Duodenal mucosa (tissue), 2 donors: Measurements from ENCODE around the gene ZNF823.
A peak's percentile ranks its signal among the peaks of the same experiment; 100 is the strongest.

Experiments
- H3K27ac ChIP-seq: one replicate; pipeline ENCODE4 v1.7.0; 2013; ENCODE audit warnings: low read depth, low read length
- H3K27me3 ChIP-seq, 2 donors: one replicate each; pipeline ENCODE4 v1.7.0; 2013; ENCODE audit warnings: low read length in 2 of 2, control low read depth in 1 of 2; ENCODE audit not compliant: insufficient read depth in 2 of 2, control insufficient read depth in 1 of 2
- H3K36me3 ChIP-seq, 2 donors: one replicate each; pipeline ENCODE4 v1.7.0; 2013; ENCODE audit warnings: low read length in 2 of 2, control low read depth in 1 of 2; ENCODE audit not compliant: insufficient read depth in 2 of 2, control insufficient read depth in 1 of 2
- H3K4me1 ChIP-seq, 2 donors: one replicate each; pipeline ENCODE4 v1.7.0; 2013; ENCODE audit warnings: low read length in 2 of 2, control low read depth in 1 of 2; ENCODE audit not compliant: insufficient read depth in 2 of 2, control insufficient read depth in 1 of 2
- H3K4me3 ChIP-seq, 2 donors: one replicate each; pipeline ENCODE4 v1.7.0; 2013; ENCODE audit warnings: low read length in 2 of 2, low read depth in 1 of 2
- H3K9ac ChIP-seq, 2 donors: one replicate each; pipeline ENCODE4 v1.7.0; 2013; ENCODE audit warnings: low read length in 2 of 2, low read depth in 1 of 2
- H3K9me3 ChIP-seq, 2 donors: one replicate each; pipeline ENCODE4 v1.7.0; 2013; ENCODE audit warnings: low read length in 2 of 2, control low read depth in 1 of 2; ENCODE audit not compliant: control insufficient read depth in 1 of 2

The ZNF823 gene

GRCh38 chr19:11767633-11768133, 28.9 kb upstream of the ZNF823 start:
- H3K4me1 ChIP-seq, result peaks cover 5 to 11% of the 10 kb centered on the region in 2 donors
- peak overlapping the region; percentile 80 for H3K27ac ChIP-seq
- H3K9ac ChIP-seq, result peak overlapping the region; percentile 71 to 88
- peaks cover 4 to 7% of the 10 kb centered on the region in 2 donors for H3K9me3 ChIP-seq
- H3K4me3 ChIP-seq, result peak overlapping the region; percentile 73 to 89
- no peaks in the 10 kb centered on the region for H3K27me3 ChIP-seq
- no peaks in the 10 kb centered on the region for H3K36me3 ChIP-seq

GRCh38 chr19:11766597-11767591, 28.1 kb upstream of the ZNF823 start, which contains the start of gene ZNF441:
TSS of gene ZNF441 (plus strand) at chr19:11767000. CDS start at chr19:11767194, 194 bp downstream.
- Histone ChIP-seq H3K9me3 (peaks cover 0 to 7% of the 10 kb centered on the region in 2 donors), H3K4me1 (peaks cover 5 to 11% of the 10 kb centered on the region in 2 donors), H3K27ac (peak within 1 kb of the TSS; percentile 80), H3K4me3 (peak within 1 kb of the TSS; percentile 73 to 89), H3K27me3 (no peaks in the 10 kb centered on the region), H3K9ac (peak within 1 kb of the TSS; percentile 71 to 88), H3K36me3 (no peaks in the 10 kb centered on the region)

- Histone ChIP-seq H3K9ac (no peak overlapping the region), H3K27me3 (no peaks in the 10 kb centered on the region), H3K4me1 (peaks cover 5 to 11% of the 10 kb centered on the region in 2 donors), H3K9me3 (no peaks in the 10 kb centered on the region), H3K27ac (no peak overlapping the region), H3K36me3 (no peaks in the 10 kb centered on the region), H3K4me3 (no peak overlapping the region)
Observed at GRCh38 chr19:11763611-11764010, 24.9 kb upstream of the ZNF823 start.

- peaks cover 4 to 8% of the 10 kb centered on the region in 2 donors for H3K4me1 ChIP-seq
- H3K27me3 ChIP-seq, result no peaks in the 10 kb centered on the region
- H3K4me3 ChIP-seq, result no peak overlapping the region
- no peak overlapping the region for H3K9ac ChIP-seq
- no peak overlapping the region for H3K27ac ChIP-seq
- no peaks in the 10 kb centered on the region for H3K9me3 ChIP-seq
- H3K36me3 ChIP-seq, result no peaks in the 10 kb centered on the region
Observed at GRCh38 chr19:11763117-11763516, 24.4 kb upstream of the ZNF823 start.

- H3K4me1 ChIP-seq, result no peaks in the 10 kb centered on the region
- no peaks in the 10 kb centered on the region for H3K36me3 ChIP-seq
- H3K9me3 ChIP-seq, result peaks cover 7 to 11% of the 10 kb centered on the region in 2 donors
- no peaks in the 10 kb centered on the region for H3K27me3 ChIP-seq
- no peak overlapping the region for H3K9ac ChIP-seq
- H3K27ac ChIP-seq, result no peak overlapping the region
- no peak overlapping the region for H3K4me3 ChIP-seq
Observed at GRCh38 chr19:11759805-11760204, 21.1 kb upstream of the ZNF823 start.

- no peaks in the 10 kb centered on the region for H3K36me3 ChIP-seq
- no peaks in the 10 kb centered on the region for H3K27me3 ChIP-seq
- H3K27ac ChIP-seq, result no peak overlapping the region
- no peaks in the 10 kb centered on the region for H3K4me1 ChIP-seq
- H3K9ac ChIP-seq, result no peak overlapping the region
- H3K9me3 ChIP-seq, result peaks cover 8 to 11% of the 10 kb centered on the region in 2 donors
- no peak overlapping the region for H3K4me3 ChIP-seq
Observed at GRCh38 chr19:11756965-11757364, 18.2 kb upstream of the ZNF823 start.

- no peaks in the 10 kb centered on the region for H3K4me1 ChIP-seq
- no peaks in the 10 kb centered on the region for H3K27me3 ChIP-seq
- no peak overlapping the region for H3K4me3 ChIP-seq
- H3K36me3 ChIP-seq, result no peaks in the 10 kb centered on the region
- H3K27ac ChIP-seq, result no peak overlapping the region
- H3K9ac ChIP-seq, result no peak overlapping the region
- H3K9me3 ChIP-seq, result peaks cover 10 to 11% of the 10 kb centered on the region in 2 donors
Observed at GRCh38 chr19:11754663-11755062, 15.9 kb upstream of the ZNF823 start.

- Histone ChIP-seq H3K27ac (no peak overlapping the region), H3K9ac (no peak overlapping the region), H3K9me3 (peaks cover 9 to 16% of the 10 kb centered on the region in 2 donors), H3K4me3 (no peak overlapping the region), H3K27me3 (no peaks in the 10 kb centered on the region), H3K36me3 (no peaks in the 10 kb centered on the region), H3K4me1 (no peaks in the 10 kb centered on the region)
Observed at GRCh38 chr19:11752244-11752736, 13.5 kb upstream of the ZNF823 start.

GRCh38 chr19:11749751-11750150, 11.0 kb upstream of the ZNF823 start:
- Histone ChIP-seq H3K36me3 (no peaks in the 10 kb centered on the region), H3K9me3 (peaks cover 0 to 14% of the 10 kb centered on the region in 2 donors), H3K27ac (no peak overlapping the region), H3K4me3 (no peak overlapping the region), H3K9ac (no peak overlapping the region), H3K4me1 (no peaks in the 10 kb centered on the region), H3K27me3 (no peaks in the 10 kb centered on the region)

- Histone ChIP-seq H3K27ac (no peak overlapping the region), H3K9me3 (peaks cover 0 to 12% of the 10 kb centered on the region in 2 donors), H3K4me3 (no peak overlapping the region), H3K9ac (no peak overlapping the region), H3K27me3 (no peaks in the 10 kb centered on the region), H3K36me3 (no peaks in the 10 kb centered on the region), H3K4me1 (no peaks in the 10 kb centered on the region)
Observed at GRCh38 chr19:11747277-11747676, 8.5 kb upstream of the ZNF823 start.
